GM21723 (cell line): ENCODE measurements around the gene CMTM7.
A peak's percentile ranks its signal among the peaks of the same experiment; 100 is the strongest.
"Not testable (repeated sequence)": the region's sequence is repeated elsewhere in the genome, so short reads cannot be mapped to it uniquely, and the experiment has no call there.

Experiments
- ATAC-seq: cut with Tn5 transposase; IDR thresholded peaks from one replicate; pipeline ENCODE4 v1.9.1; 2021; ENCODE audit warnings: mild to moderate bottlenecking, moderate library complexity; ENCODE audit not compliant: unreplicated experiment

Gene CMTM7

GRCh38 chr3:32456429-32457130, 64.9 kb downstream of the CMTM7 start:
- no peak for ATAC-seq

- no peak for ATAC-seq
Measured at GRCh38 chr3:32457971-32458471, 66.4 kb downstream of the CMTM7 start.

- ATAC-seq: no peak
Measured at GRCh38 chr3:32459450-32459849, 67.8 kb downstream of the CMTM7 start.

- peak; percentile 85 for ATAC-seq
Measured at GRCh38 chr3:32460031-32460749, 68.5 kb downstream of the CMTM7 start.

GRCh38 chr3:32460817-32461496, 69.3 kb downstream of the CMTM7 start:
- ATAC-seq: not testable (repeated sequence)

- ATAC-seq: not testable (repeated sequence)
Measured at GRCh38 chr3:32462191-32462986, 70.7 kb downstream of the CMTM7 start.

GRCh38 chr3:32463415-32463814, 71.8 kb downstream of the CMTM7 start:
- ATAC-seq: not testable (repeated sequence)

GRCh38 chr3:32464726-32465125, 73.1 kb downstream of the CMTM7 start:
- not testable (repeated sequence) for ATAC-seq

- ATAC-seq: not testable (repeated sequence)
Measured at GRCh38 chr3:32466808-32467207, 75.2 kb downstream of the CMTM7 start.

- peak; percentile 67 for ATAC-seq
Measured at GRCh38 chr3:32467333-32468070, 75.8 kb downstream of the CMTM7 start.

- ATAC-seq: peak; percentile 37
Measured at GRCh38 chr3:32469151-32469874, 77.7 kb downstream of the CMTM7 start.

- ATAC-seq: no peak
Measured at GRCh38 chr3:32470362-32470761, 78.7 kb downstream of the CMTM7 start.

- ATAC-seq: no peak
Measured at GRCh38 chr3:32471246-32471645, 79.6 kb downstream of the CMTM7 start.

- ATAC-seq: not testable (repeated sequence)
Measured at GRCh38 chr3:32472151-32472550, 80.5 kb downstream of the CMTM7 start.

GRCh38 chr3:32474201-32474600, 82.5 kb downstream of the CMTM7 start:
- ATAC-seq: no peak

- no peak for ATAC-seq
Measured at GRCh38 chr3:32480604-32481003, 89.0 kb downstream of the CMTM7 start.

GRCh38 chr3:32481791-32482631, 90.4 kb downstream of the CMTM7 start:
- no peak for ATAC-seq

- no peak for ATAC-seq
Measured at GRCh38 chr3:32482693-32483092, 91.0 kb downstream of the CMTM7 start.

GRCh38 chr3:32483772-32484171, 92.1 kb downstream of the CMTM7 start:
- no peak for ATAC-seq
